Measurements from ENCODE around the gene FBN1. TPM values are rescaled to one million over a fixed set of nuclear protein-coding genes. Genes with fewer than 3 reads are reported as not detected.
A peak's percentile ranks its signal among the peaks of the same experiment; 100 is the strongest.

The FBN1 gene
- polyA plus RNA-seq (2014; cell fraction: cytosol; rRNA removed) = 8.9 and 11.2 TPM in 2 replicates
- polyA plus RNA-seq (2014; cell fraction: nucleus; rRNA removed) = 8.1 and 14.6 TPM in 2 replicates

GRCh38 chr15:48645558-48646330 lies at the start of gene FBN1:
FBN1 (minus strand) TSS chr15:48645709; CDS start chr15:48644769, 940 bp downstream.
- peak; percentile 85 for DNase-seq (ENCODE audit: low spot score)

- DNase-seq (ENCODE audit: low spot score) = no peak
Measured at GRCh38 chr15:48693484-48693883, 48.0 kb upstream of the FBN1 start.

GRCh38 chr15:48688493-48688892 lies 43.0 kb upstream of the FBN1 start:
- DNase-seq (ENCODE audit: low spot score) = no peak

GRCh38 chr15:48683991-48684765 lies 38.7 kb upstream of the FBN1 start:
- DNase-seq (ENCODE audit: low spot score) = no peak

GRCh38 chr15:48682942-48683651 lies 37.6 kb upstream of the FBN1 start:
- no peak for DNase-seq (ENCODE audit: low spot score)

- no peak for DNase-seq (ENCODE audit: low spot score)
Measured at GRCh38 chr15:48681353-48681752, 35.8 kb upstream of the FBN1 start.

- no peak for DNase-seq (ENCODE audit: low spot score)
Measured at GRCh38 chr15:48680841-48681240, 35.3 kb upstream of the FBN1 start.

GRCh38 chr15:48679952-48680351 lies 34.4 kb upstream of the FBN1 start:
- no peak for DNase-seq (ENCODE audit: low spot score)

GRCh38 chr15:48678851-48679250 lies 33.3 kb upstream of the FBN1 start:
- no peak for DNase-seq (ENCODE audit: low spot score)

- no peak for DNase-seq (ENCODE audit: low spot score)
Measured at GRCh38 chr15:48677821-48678220, 32.3 kb upstream of the FBN1 start.

GRCh38 chr15:48675436-48675835 lies 29.9 kb upstream of the FBN1 start:
- no peak for DNase-seq (ENCODE audit: low spot score)

GRCh38 chr15:48674876-48675275 lies 29.4 kb upstream of the FBN1 start:
- DNase-seq (ENCODE audit: low spot score) = no peak

GRCh38 chr15:48672206-48672605 lies 26.7 kb upstream of the FBN1 start:
- no peak for DNase-seq (ENCODE audit: low spot score)

GRCh38 chr15:48671103-48672022 lies 25.9 kb upstream of the FBN1 start:
- DNase-seq (ENCODE audit: low spot score) = no peak

GRCh38 chr15:48667701-48668100 lies 22.2 kb upstream of the FBN1 start:
- no peak for DNase-seq (ENCODE audit: low spot score)

GRCh38 chr15:48664436-48664835 lies 18.9 kb upstream of the FBN1 start:
- no peak for DNase-seq (ENCODE audit: low spot score)

GRCh38 chr15:48657950-48658591 lies 12.6 kb upstream of the FBN1 start:
- DNase-seq (ENCODE audit: low spot score) = no peak

- no peak for DNase-seq (ENCODE audit: low spot score)
Measured at GRCh38 chr15:48654801-48655200, 9.3 kb upstream of the FBN1 start.

- peak; percentile 23 for DNase-seq (ENCODE audit: low spot score)
Measured at GRCh38 chr15:48653913-48654670, 8.6 kb upstream of the FBN1 start.

- DNase-seq (ENCODE audit: low spot score) = no peak
Measured at GRCh38 chr15:48653216-48653615, 7.7 kb upstream of the FBN1 start.

All from SK-N-DZ (cell line).